Fibroblast of mammary gland (primary cell): Measurements from ENCODE around the gene ARVCF.

Experiments
- DNase-seq: peaks from one replicate; pipeline ENCODE4 v3.0.0-alpha.2; 2010; ENCODE audit warnings: low read depth
- H3K4me3 ChIP-seq: 2 replicates; pipeline ENCODE4 v1.5.1; 2011; ENCODE audit warnings: low read depth, mild to moderate bottlenecking, low read length, moderate library complexity; ENCODE audit not compliant: control insufficient read depth
- TF ChIP-seq, protein P1 (sequence below): conservative IDR thresholded peaks from 2 replicates; pipeline ENCODE4 v1.5.1; 2011; ENCODE audit warnings: low read depth, low read length, inconsistent platforms; ENCODE audit not compliant: control insufficient read depth, insufficient read depth

Gene ARVCF

GRCh38 chr22:19984851-19985811 is 31.5 kb downstream of the ARVCF start:
- no peak for DNase-seq
- no peak overlapping the region for H3K4me3 ChIP-seq
- TF ChIP-seq, protein P1, sequence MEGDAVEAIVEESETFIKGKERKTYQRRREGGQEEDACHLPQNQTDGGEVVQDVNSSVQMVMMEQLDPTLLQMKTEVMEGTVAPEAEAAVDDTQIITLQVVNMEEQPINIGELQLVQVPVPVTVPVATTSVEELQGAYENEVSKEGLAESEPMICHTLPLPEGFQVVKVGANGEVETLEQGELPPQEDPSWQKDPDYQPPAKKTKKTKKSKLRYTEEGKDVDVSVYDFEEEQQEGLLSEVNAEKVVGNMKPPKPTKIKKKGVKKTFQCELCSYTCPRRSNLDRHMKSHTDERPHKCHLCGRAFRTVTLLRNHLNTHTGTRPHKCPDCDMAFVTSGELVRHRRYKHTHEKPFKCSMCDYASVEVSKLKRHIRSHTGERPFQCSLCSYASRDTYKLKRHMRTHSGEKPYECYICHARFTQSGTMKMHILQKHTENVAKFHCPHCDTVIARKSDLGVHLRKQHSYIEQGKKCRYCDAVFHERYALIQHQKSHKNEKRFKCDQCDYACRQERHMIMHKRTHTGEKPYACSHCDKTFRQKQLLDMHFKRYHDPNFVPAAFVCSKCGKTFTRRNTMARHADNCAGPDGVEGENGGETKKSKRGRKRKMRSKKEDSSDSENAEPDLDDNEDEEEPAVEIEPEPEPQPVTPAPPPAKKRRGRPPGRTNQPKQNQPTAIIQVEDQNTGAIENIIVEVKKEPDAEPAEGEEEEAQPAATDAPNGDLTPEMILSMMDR = no peak

GRCh38 chr22:19984201-19984753 is 32.3 kb downstream of the ARVCF start:
- DNase-seq = peak; percentile 67
- H3K4me3 ChIP-seq = no peak overlapping the region
- TF ChIP-seq, protein P1 = no peak

- TF ChIP-seq, protein P1 = no peak
- no peak overlapping the region for H3K4me3 ChIP-seq
- no peak for DNase-seq
These were observed 32.9 kb downstream of the ARVCF start for GRCh38 chr22:19983741-19984140.

DNA sequence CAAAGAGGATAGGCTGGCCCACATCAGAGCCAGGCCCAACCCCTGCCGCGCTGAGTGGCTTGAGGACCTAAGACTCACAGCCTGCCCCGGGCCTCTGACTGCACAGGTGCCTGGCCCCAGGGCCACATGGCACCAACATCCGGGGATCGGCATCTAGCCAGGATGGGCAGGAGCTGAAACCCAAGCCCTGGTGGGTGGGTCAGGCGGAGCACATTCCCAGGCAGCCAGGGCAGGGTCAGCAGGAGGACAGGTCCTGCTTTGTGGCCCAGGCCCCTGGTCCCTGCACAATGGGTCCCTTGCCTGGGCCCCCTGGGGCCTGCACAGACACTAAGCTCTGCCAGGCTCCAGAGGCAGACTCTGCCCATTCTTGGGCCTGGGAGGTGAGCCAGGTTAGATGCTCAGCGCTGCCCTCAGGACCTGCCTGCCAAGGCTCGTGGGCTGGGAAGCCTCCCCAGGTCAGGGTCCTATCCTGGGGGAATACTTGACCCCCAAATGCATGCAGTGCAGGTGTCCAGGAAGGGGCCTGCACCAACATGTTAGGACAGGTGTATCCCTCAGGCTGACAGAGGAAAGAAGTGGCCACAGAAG is 33.5 kb downstream of the ARVCF start:
- no peak overlapping the region for H3K4me3 ChIP-seq
- DNase-seq = no peak
- TF ChIP-seq, protein P1 = no peak

GRCh38 chr22:19981961-19982920 is 34.4 kb downstream of the ARVCF start:
- TF ChIP-seq, protein P1 = no peak
- DNase-seq = no peak
- no peak overlapping the region for H3K4me3 ChIP-seq
